ENCODE data around the gene LCNL1.

Gene LCNL1

DNA sequence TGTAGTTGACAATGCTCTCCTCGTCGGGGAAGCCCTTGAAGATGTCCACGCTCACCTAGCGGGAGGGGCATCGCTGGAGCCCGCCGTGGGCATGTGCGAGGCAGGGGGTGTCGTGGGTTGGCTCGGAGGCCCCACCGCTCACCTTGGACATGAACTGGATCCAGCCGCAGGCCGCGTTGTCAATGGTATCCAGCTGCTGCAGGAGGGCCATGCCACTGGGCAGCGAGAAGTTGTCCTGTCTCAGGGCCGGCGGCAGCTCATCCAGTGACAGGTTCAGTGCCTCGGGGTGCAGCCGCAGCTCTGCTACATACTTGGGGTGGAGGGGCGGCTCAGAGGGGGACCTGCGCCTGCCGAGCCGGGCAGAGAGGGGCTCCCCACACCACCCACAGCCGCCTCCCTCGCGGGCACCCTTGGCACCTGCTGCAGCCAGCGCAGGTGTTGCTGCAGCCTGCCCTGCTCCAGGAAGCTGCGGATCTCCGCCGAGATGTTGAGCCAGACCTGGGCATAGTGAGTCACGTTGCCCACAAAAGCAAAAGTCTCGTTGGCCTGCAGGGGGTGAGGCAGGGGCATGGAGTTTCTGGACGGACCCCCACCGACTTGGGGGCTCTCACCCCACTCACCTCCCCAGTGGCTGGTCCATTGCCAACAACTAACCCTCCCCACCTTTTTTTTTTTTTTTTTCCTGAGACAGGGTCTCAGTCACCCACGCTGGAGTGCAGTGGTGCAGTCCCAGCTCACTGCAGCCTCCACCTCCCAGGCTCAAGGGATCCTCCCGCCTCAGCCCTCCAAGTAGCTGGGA lies 36.2 kb downstream of the LCNL1 start:
- DNase-seq, result no peak
- H3K36me3 ChIP-seq, result peaks cover 25 to 69% (median 43%) of the 10 kb centered on the region in 3 donors
- H3K4me1 ChIP-seq, result no peaks in the 10 kb centered on the region
- no peak overlapping the region for H3K4me3 ChIP-seq
- no peaks in the 10 kb centered on the region for H3K27me3 ChIP-seq
- H3K27ac ChIP-seq, result no peak overlapping the region
- TF ChIP-seq, protein P1, sequence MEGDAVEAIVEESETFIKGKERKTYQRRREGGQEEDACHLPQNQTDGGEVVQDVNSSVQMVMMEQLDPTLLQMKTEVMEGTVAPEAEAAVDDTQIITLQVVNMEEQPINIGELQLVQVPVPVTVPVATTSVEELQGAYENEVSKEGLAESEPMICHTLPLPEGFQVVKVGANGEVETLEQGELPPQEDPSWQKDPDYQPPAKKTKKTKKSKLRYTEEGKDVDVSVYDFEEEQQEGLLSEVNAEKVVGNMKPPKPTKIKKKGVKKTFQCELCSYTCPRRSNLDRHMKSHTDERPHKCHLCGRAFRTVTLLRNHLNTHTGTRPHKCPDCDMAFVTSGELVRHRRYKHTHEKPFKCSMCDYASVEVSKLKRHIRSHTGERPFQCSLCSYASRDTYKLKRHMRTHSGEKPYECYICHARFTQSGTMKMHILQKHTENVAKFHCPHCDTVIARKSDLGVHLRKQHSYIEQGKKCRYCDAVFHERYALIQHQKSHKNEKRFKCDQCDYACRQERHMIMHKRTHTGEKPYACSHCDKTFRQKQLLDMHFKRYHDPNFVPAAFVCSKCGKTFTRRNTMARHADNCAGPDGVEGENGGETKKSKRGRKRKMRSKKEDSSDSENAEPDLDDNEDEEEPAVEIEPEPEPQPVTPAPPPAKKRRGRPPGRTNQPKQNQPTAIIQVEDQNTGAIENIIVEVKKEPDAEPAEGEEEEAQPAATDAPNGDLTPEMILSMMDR (IDR thresholded peaks at IDR 0.05), result no peak
- no peaks in the 10 kb centered on the region for H3K9me3 ChIP-seq
- intact Hi-C loops (cut with DNase I; ENCODE audit: low total_unique reads), result no loop called here

DNA sequence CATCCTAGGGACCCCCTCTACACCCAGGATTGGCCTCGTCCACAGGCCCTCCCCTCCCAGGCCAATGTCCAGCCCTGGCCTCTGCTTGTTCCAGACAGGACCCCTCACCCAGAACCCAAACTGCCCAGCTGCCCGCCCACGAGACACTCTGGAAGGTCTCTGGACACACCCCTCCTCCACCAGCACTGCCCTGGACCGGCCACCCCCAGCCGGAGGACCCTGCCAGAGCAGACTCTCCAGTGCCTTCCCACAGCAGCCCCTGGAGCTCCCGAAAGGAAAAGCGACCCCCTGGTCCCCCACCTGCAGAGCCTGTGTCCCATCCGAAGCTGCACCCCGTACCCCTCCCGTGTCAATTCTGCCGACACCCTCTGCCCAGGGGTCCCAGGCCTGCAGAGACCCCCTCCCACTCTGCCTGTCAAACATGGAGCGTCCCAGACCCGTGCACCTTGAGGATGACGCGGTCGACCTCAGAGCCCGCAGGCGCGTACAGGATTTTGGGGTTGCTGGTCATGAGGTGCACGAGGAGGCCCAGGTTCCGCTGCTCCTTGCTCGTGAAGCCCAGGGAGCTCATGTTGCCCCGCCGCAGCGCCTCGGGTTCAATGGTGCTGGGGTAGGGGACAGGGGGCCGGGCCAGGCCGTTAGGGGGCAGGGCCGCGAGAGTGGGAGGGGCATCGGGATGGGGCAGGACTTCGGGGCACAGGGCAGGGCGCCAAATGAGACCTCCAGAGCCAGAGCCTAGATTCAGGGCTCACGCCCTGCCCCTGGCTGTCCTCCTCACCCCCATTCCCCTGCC lies 37.3 kb downstream of the LCNL1 start:
- Histone ChIP-seq H3K27me3 (no peaks in the 10 kb centered on the region), H3K36me3 (peaks cover 22 to 58% (median 31%) of the 10 kb centered on the region in 3 donors), H3K27ac (no peak overlapping the region), H3K9me3 (no peaks in the 10 kb centered on the region), H3K4me1 (no peaks in the 10 kb centered on the region), H3K4me3 (no peak overlapping the region)
- intact Hi-C loops (cut with DNase I; ENCODE audit: low total_unique reads), result no loop called here
- TF ChIP-seq, protein P1 (IDR thresholded peaks at IDR 0.05), result no peak
- no peak for DNase-seq

DNA sequence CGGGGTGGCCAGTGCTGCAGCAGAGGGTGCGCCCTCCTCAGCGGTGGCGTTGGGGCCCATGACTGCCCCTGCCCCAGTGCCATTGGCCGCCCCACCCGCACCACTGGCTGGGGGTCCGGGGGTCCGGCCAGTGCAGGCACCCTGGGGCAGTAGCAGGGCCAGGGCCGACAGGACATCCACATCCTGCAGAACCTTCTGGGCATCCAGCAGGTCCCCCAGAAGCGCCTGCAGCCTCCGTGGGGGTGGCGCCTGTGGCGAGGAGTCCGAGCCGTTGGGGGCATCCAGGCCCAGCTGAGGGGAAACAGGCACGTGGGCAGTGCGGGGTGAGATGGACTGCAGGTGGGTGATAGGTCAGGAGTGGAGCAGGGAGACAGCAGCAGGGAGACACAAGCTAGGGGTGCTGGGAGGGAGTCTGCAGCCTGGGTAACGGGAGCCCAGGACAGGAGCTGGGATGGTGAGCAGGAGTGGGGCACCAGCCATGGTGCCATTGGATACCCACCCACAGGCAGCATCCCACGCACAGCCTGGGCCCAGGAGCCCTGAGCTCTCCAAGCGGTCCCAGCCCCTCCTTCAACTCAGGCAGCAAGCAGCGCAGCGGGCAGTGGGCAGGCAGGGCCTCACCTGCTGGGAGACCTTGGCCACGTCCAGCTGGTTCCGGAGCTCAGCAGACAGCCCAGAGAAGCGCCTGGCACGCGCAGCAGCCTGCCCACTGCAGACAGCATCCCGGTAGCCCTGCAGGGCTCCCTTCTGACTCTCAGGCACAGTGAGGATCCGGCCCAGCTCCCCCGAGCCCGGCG lies 38.2 kb downstream of the LCNL1 start:
- Histone ChIP-seq H3K4me3 (no peak overlapping the region), H3K4me1 (peaks cover 0 to 7% (median 0%) of the 10 kb centered on the region in 4 donors), H3K27me3 (no peaks in the 10 kb centered on the region), H3K9me3 (no peaks in the 10 kb centered on the region), H3K27ac (no peak overlapping the region), H3K36me3 (peaks cover 13 to 49% (median 22%) of the 10 kb centered on the region in 3 donors)
- TF ChIP-seq, protein P1 (IDR thresholded peaks at IDR 0.05), result no peak
- DNase-seq, result no peak
- intact Hi-C loops (cut with DNase I; ENCODE audit: low total_unique reads), result no loop called here

DNA sequence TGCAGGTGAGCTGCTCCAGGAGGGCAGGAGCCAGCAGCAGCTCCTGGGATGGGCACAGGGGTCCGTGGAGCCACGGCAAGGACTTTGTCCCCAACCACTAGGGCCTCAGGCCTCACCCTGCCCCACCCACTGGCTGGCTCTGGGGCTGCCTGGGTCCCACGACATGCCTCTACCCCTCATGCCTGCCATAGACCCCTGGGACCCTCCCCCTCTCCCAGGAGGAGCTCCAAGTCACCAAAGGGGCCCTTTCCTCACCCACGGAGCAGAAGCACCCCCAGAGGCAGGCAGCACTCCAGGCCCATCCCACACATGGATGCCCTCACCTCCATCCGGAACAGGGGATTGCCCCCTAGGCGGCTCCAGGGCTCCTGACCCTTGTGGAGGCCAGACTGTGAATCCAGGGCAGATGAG lies 38.8 kb downstream of the LCNL1 start:
- no peak for DNase-seq
- H3K4me1 ChIP-seq, result peaks cover 0 to 13% (median 2%) of the 10 kb centered on the region in 4 donors
- intact Hi-C loops (cut with DNase I; ENCODE audit: low total_unique reads), result no loop called here
- peaks cover 12 to 43% (median 16%) of the 10 kb centered on the region in 3 donors for H3K36me3 ChIP-seq
- no peaks in the 10 kb centered on the region for H3K27me3 ChIP-seq
- H3K9me3 ChIP-seq, result no peaks in the 10 kb centered on the region
- H3K27ac ChIP-seq, result no peak overlapping the region
- H3K4me3 ChIP-seq, result no peak overlapping the region
- TF ChIP-seq, protein P1 (IDR thresholded peaks at IDR 0.05), result no peak

DNA sequence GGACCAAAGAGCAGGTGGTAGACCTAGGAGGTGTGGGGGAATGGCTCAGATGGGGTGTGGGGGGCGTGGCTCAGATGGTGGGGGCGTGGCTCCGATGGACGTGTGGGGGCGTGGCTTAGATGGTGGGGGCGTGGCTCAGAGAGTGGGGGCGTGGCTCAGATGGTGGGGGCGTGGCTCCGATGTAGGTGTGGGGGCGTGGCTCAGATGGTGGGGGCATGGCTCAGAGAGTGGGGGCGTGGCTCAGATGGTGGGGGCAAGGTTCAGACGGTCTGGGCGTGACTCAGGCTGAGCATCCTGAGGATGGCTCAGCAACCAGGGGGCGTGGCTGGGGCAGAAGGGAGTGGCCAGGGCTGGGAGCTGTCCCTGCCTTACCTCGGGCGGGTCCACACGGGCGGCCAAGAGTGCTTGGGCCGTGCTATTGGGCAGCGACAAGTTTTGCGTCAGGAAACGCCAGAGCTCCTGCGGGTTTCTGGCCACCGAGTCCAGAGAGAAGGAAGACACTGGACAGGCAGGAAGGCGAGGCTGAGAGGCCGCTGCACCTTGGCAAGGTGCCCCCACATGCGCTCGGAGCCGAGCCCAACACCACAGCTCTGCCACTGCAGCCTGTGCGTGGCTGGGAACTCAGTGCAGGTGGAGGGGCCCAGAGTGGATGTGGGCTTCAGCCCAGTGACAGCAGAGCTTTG lies 39.3 kb downstream of the LCNL1 start:
- Histone ChIP-seq H3K4me3 (no peak overlapping the region), H3K9me3 (no peaks in the 10 kb centered on the region), H3K36me3 (peaks cover 9 to 37% (median 11%) of the 10 kb centered on the region in 3 donors), H3K27ac (no peak overlapping the region), H3K4me1 (peaks cover 0 to 18% (median 8%) of the 10 kb centered on the region in 4 donors), H3K27me3 (no peaks in the 10 kb centered on the region)
- no peak for DNase-seq
- TF ChIP-seq, protein P1 (IDR thresholded peaks at IDR 0.05), result no peak
- intact Hi-C loops (cut with DNase I; ENCODE audit: low total_unique reads), result no loop called here
